HL-60/S4 (cell line): ENCODE measurements around the gene PPP1R9B.

ENCODE experiments used
- in situ Hi-C: fragments of 300-500 bp; cut with MboI; formaldehyde crosslinking; loops from 2 replicates; pipeline ENCODE4 v1.14.3; 2022; ENCODE audit warnings: low sequenced_read_pairs

The PPP1R9B gene

GRCh38 chr17:50188531-50188920, 38.0 kb upstream of the PPP1R9B start:
- in situ Hi-C loops: loop anchor here (25.0 kb wide), 1 partner anchor 99 kb away; no protein-coding TSS in a partner anchor

- in situ Hi-C loops: loop anchor here (25.0 kb wide), 1 partner anchor 99 kb away; no protein-coding TSS in a partner anchor
Observed at GRCh38 chr17:50187751-50188530, 37.5 kb upstream of the PPP1R9B start.

- in situ Hi-C loops: loop anchor here (25.0 kb wide), 1 partner anchor 100 kb away; no protein-coding TSS in a partner anchor
Observed at GRCh38 chr17:50187394-50187725, 36.9 kb upstream of the PPP1R9B start.

GRCh38 chr17:50186661-50187393, 36.4 kb upstream of the PPP1R9B start:
- in situ Hi-C loops: loop anchor here (25.0 kb wide), 1 partner anchor 100 kb away; no protein-coding TSS in a partner anchor

- in situ Hi-C loops: loop anchor here (25.0 kb wide), 1 partner anchor 101 kb away; no protein-coding TSS in a partner anchor
Observed at GRCh38 chr17:50185631-50186471, 35.4 kb upstream of the PPP1R9B start.

DNA sequence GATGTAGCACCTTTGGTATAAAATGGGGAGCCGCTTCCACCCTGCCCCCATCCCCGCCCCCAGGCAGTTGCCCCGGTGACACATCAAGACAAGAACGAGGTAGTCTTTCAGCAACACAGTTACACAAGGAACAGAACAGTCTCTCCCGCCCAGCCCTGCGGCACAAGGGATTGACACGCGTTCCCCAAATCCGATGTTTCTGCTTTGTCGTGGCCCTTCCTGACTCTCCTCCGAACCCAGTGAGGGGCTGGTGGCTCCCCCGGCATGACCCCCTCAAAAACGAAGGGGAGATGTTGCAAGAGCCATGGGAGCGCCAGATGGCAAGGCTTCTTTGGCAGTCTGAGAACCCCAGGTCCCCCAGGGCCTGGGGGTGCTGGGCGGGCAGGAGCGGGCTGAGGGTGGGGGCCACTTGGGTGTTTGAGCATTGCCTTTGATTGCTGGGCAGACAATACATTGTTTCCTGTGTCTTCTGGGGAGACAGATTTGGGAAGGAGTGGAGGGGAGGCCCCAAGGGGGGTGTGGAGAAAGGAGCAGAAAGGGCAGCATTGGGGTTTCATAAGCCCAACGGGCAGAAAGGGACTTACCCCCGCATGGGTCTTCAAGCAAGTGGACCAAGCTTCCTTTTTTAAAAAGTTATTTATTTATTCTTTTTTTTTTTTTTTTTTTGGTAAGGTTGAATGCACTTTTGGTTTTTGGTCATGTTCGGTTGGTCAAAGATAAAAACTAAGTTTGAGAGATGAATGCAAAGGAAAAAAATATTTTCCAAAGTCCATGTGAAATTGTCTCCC, 34.3 kb upstream of the PPP1R9B start:
- in situ Hi-C loops: loop anchor here (25.0 kb wide), 1 partner anchor 102 kb away; no protein-coding TSS in a partner anchor

DNA sequence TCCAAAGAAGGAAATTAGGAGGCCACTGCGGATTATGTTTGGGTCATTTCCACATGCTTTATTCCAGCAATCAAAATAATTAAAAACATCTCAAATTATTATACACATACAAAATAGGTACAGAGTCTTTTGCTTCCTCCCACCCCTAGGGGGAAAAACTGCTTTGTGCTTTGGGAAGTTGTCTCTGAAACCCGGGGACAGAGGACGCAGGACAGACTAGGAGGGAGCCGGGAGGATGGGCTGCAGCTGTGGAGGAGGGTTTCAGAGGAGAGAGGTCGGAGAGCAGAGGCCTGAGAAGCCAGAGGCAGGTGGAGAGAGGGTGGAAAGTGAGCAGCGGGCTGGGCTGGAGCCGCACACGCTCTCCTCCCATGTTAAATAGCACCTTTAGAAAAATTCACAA, 33.6 kb upstream of the PPP1R9B start:
- in situ Hi-C loops: loop anchor here (25.0 kb wide), 1 partner anchor 103 kb away; no protein-coding TSS in a partner anchor

DNA sequence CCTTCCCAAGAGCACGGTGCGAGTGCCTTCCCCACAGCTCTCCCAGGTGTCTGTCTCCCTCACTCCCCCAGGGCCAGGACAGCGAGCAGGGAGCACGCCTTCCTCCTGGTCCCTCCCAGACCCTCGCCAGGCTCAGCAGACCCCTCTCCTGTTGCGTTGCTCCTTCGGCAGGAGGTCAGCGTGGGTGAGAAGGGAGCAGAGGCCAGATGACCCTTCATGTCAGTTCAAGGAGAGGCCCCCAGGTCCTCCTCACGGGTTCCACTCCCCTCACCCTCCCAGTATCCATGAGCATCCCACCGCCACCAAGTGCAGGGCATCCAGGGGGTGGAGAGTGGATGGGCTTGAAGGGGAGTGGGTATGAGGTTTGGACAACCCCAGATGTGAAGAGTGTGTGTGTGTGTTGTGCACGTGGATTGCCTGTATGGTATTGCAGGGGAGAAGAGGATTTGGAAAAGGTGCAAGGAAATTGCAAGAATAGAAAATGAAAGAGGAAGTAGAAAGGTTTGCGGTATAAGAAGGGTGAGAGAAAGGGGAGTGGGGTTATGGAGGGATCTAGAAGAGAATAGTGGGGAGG, 33.0 kb upstream of the PPP1R9B start:
- in situ Hi-C loops: loop anchor here (25.0 kb wide), 1 partner anchor 104 kb away; no protein-coding TSS in a partner anchor

GRCh38 chr17:50182783-50183420, 32.4 kb upstream of the PPP1R9B start:
- in situ Hi-C loops: loop anchor here (25.0 kb wide), 1 partner anchor 104 kb away; no protein-coding TSS in a partner anchor

DNA sequence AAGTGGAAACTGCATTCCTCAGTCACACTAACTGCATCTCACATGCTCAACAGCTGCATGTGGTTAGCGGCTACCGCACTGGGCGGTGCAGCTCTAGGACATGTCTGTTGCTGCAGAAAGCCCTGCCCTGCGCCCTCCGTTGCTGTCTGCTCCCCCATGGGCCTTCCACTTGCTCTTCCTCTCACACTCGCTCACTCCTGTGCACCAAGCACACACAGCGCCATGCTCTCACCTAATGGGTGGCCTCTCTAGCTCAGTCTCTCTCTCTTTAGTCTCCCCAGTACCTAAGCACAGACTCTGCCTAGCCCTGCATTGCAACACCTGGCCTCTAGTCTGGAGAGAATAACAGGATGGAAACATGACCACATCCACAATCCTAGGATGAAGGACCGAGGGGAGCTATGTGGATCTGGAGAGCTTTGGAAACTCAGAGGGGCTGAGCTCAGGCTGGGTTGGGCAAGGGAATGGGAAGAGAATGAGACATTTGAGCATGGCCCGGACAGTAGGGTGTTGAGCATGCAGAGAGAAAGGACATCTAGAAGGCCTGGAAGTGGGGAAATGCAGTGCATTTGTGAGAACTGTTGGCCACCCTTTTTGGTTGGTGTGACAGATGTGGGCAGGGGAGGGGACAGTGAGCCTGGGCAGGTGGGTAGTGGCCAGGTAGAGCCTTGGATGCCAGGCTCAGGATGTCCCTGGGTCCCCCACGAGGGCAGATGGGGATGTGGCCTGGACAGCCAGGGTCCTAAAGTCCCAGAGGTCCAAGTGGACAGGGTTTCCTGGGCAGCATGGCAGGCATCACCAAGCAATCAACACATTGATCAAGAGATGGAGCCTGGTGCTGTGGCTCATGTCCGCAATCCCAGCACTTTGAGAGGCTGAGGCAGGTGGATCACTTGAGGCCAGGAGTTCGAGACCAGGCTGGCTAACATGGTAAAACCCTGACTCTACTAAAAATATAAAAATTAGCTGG, 31.4 kb upstream of the PPP1R9B start:
- in situ Hi-C loops: loop anchor here (25.0 kb wide), 1 partner anchor 105 kb away; no protein-coding TSS in a partner anchor

DNA sequence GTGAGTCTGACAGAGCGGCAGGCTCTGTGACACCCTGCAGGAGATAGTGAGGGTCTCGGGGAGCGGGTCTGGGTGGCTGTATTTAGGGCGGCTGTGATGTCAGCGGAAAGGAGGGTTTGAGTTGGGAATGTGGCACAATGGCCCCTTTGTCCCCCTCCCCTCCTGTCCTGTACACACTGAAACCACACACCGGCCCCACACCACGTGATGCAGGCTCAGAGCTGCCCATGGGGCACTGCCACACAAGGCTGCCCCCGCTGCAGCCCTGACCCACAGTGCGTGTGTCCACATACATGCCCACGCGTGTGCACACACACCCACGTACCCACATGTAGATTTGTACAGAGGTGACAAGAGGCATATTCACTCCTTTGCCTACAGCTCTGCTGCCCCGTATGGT, 30.7 kb upstream of the PPP1R9B start:
- in situ Hi-C loops: loop anchor here (25.0 kb wide), 1 partner anchor 106 kb away; no protein-coding TSS in a partner anchor

- in situ Hi-C loops: loop anchor here (25.0 kb wide), 1 partner anchor 107 kb away; no protein-coding TSS in a partner anchor
Observed at GRCh38 chr17:50180620-50181019, 30.1 kb upstream of the PPP1R9B start.

DNA sequence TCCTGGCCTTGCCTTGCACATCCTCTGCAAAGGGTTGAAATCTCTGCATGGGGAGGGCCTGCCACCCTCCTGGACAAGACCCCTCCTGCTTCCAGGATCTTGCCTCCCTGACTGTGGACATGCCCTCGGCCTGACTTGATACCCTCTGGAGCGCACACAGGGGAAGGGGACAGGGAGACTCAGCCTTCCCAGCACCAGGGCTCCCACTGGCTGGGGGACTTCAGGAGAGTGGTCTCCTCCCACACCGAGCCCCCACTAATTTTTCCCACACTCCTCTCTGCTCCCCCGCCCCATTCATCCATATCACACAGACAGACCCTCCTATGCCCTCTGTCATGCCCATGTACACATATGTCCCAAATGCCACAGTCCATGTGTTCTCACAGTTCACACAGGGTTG, 29.6 kb upstream of the PPP1R9B start:
- in situ Hi-C loops: loop anchor here (25.0 kb wide), 1 partner anchor 107 kb away; no protein-coding TSS in a partner anchor

DNA sequence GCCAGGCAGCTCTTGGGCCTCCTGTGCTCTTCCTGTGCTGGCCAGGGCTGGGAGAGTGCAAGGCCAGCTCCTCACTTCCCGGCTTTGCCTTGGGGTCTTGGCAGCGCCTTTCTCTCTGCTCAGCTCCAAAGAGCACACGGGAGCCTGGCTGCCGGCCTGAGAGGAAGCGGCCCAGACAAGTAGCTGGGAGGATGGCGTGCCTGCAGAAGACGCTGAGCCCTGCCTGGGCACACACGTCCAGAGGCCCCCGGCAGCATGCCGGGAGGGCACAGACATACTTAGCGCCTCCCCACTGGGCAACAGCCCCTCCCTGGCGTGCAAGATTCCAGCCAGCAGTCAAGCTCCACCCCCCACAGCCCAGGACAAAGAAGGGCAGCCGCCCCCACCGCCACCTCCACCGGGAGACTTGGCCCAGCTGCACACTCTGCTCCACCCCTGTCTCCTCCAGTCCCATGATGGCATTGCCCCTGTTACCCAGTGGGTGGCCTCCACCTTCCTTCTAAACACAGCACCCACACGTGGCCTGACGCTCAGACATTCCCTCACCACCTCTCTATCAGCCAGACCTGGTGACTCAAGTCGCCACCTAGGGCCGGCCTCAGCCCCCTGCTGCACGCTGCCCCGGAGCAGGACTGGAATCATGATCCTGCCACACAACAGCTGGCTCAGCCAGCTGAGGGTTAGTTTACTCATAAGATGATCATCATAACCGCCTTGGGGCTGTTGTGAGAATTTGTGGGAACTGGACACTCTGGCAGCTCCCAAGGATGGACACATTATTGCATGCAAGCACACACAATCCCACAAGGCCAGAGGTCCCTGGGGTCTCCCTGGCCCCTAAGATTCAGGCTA, 27.7 kb upstream of the PPP1R9B start:
- in situ Hi-C loops: loop anchor here (25.0 kb wide), 1 partner anchor 109 kb away; no protein-coding TSS in a partner anchor

- in situ Hi-C loops: loop anchor here (25.0 kb wide), 1 partner anchor 110 kb away; no protein-coding TSS in a partner anchor
Observed at GRCh38 chr17:50177476-50177875, 27.0 kb upstream of the PPP1R9B start.

DNA sequence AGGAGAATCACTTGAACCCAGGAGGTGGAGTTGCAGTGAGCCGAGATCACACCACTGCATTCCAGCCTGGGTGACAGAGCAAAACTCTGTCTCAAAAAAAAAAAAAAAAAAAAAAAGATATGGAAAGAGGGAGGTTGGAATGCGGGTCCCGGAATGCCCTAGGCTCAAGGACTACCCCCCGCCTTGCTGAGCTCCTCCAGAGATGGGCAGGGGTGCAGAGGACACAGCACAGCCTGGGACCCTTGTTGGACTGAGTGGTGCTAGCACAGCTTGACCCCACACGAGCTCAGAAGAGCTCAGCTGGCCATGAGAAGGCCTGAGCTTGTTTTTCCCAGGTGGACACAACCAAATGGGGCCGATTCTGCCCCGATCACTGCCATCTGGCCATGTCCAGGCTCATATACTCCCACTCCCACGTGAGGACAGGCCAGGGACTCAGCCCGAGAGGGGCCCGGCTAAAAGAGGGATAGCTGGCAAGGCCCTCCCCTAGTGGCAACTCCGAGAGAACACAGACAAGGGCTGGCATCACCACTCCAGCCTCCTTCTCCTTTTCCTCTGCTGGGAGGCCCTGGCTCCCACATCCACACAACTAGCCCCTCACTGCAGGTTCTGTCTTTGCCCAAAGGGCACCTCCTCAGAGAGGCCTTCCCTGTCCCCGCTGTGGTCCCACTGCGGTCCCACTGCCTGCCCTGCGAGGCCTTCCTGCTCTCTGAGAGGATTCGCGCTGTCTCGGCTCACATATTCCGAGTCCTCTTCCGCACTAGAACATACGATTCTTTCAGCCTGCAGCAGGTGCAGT, 26.3 kb upstream of the PPP1R9B start:
- in situ Hi-C loops: loop anchor here (25.0 kb wide), 1 partner anchor 111 kb away; no protein-coding TSS in a partner anchor
